ENCODE data around the gene BRSK1.

DNA sequence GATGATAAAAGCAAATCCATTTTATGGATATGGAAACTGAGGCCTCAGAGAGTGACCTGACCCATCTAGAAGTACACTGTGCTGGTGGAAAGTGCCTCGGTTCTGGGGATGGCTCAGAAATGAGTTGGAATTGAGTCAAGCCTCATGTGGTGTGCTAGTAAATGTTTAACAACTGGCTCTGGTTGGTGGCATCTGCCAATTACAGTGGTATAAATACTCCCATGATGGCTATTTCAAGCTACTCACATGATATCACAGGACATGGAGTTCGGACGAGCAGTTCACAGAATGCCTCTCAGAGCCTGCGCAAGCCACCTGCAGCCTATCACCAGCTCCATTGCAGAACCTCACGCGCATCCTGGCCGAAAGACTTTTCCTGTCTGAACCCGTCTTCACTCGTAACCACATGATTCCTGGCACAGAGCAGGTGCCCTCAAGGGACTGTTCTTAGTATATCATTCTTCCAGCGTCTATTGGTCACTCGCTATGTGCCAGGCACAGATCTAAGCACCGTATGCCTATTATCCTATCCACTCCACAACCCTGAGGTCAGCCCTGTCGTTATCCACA, 32.2 kb downstream of the BRSK1 start:
- TF ChIP-seq, protein P1, sequence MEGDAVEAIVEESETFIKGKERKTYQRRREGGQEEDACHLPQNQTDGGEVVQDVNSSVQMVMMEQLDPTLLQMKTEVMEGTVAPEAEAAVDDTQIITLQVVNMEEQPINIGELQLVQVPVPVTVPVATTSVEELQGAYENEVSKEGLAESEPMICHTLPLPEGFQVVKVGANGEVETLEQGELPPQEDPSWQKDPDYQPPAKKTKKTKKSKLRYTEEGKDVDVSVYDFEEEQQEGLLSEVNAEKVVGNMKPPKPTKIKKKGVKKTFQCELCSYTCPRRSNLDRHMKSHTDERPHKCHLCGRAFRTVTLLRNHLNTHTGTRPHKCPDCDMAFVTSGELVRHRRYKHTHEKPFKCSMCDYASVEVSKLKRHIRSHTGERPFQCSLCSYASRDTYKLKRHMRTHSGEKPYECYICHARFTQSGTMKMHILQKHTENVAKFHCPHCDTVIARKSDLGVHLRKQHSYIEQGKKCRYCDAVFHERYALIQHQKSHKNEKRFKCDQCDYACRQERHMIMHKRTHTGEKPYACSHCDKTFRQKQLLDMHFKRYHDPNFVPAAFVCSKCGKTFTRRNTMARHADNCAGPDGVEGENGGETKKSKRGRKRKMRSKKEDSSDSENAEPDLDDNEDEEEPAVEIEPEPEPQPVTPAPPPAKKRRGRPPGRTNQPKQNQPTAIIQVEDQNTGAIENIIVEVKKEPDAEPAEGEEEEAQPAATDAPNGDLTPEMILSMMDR (conservative IDR thresholded peaks at IDR 0.05 in 1 of 2, IDR thresholded peaks at IDR 0.05 in 1 of 2; ENCODE audit: low read depth in 1 of 2, low read length in 2 of 2) = no peak
- no peak for TF ChIP-seq EZH2 (IDR thresholded peaks at IDR 0.05; ENCODE audit: low read length, missing control alignments)

Measured in fibroblast of lung (primary cell).